T47D (cell line): ENCODE data around the gene HYAL4.
"Not testable (repeated sequence)": the region's sequence is repeated elsewhere in the genome, so short reads cannot be mapped to it uniquely, and the experiment has no call there.

Experiments
- DNase-seq, 2 experiments: peaks; one replicate each; pipeline versions ENCODE4 v3.0.0 to v3.0.0-alpha.2; 2011 to 2012; ENCODE audit warnings: low read depth in 1 of 2, low spot score in 1 of 2
- JUND ChIP-seq: IDR thresholded peaks from 2 replicates; pipeline ENCODE4 v1.6.1; 2012; ENCODE audit warnings: low read depth
- in situ Hi-C: cut with HindIII; loops from 2 replicates; pipeline ENCODE4 v1.10.0; 2016; ENCODE audit warnings: low sequenced_read_pairs, low pct_unique_long_range_greater_than_20kb

The HYAL4 gene

GRCh38 chr7:123844712-123845219 lies at the start of gene HYAL4:
TSS of gene HYAL4 (plus strand) at chr7:123845169. CDS start at chr7:123868274, 23,105 bp downstream.
- no peak for TF ChIP-seq JUND
- in situ Hi-C loops: no loop called here
- no peak for DNase-seq

GRCh38 chr7:123795917-123796316 lies 49.1 kb upstream of the HYAL4 start:
- in situ Hi-C loops: no loop called here
- DNase-seq: peak in 1 of 2 experiments; percentile 56
- no peak for TF ChIP-seq JUND

GRCh38 chr7:123796568-123796967 lies 48.4 kb upstream of the HYAL4 start:
- no peak for DNase-seq
- in situ Hi-C loops: no loop called here
- TF ChIP-seq JUND: no peak

GRCh38 chr7:123797673-123798531 lies 47.1 kb upstream of the HYAL4 start:
- TF ChIP-seq JUND: no peak
- in situ Hi-C loops: no loop called here
- DNase-seq: peak in 1 of 2 experiments; percentile 69

GRCh38 chr7:123798532-123799188 lies 46.3 kb upstream of the HYAL4 start:
- in situ Hi-C loops: no loop called here
- no peak for TF ChIP-seq JUND
- DNase-seq: no peak

GRCh38 chr7:123802249-123802648 lies 42.7 kb upstream of the HYAL4 start:
- DNase-seq: no peak
- in situ Hi-C loops: no loop called here
- no peak for TF ChIP-seq JUND

- in situ Hi-C loops: no loop called here
- no peak for TF ChIP-seq JUND
Measured at GRCh38 chr7:123805287-123805686, 39.7 kb upstream of the HYAL4 start.

GRCh38 chr7:123809471-123809870 lies 35.5 kb upstream of the HYAL4 start:
- in situ Hi-C loops: no loop called here
- DNase-seq: no peak
- TF ChIP-seq JUND: no peak

More at GRCh38 chr7:123805287-123805686, 39.7 kb upstream of the HYAL4 start:
- DNase-seq: no peak

GRCh38 chr7:123811056-123811455 lies 33.9 kb upstream of the HYAL4 start:
- TF ChIP-seq JUND: no peak
- no peak for DNase-seq
- in situ Hi-C loops: no loop called here

GRCh38 chr7:123816916-123817315 lies 28.1 kb upstream of the HYAL4 start:
- DNase-seq: no peak
- in situ Hi-C loops: no loop called here
- no peak for TF ChIP-seq JUND

- DNase-seq: no peak
- in situ Hi-C loops: no loop called here
- TF ChIP-seq JUND: no peak
Measured at GRCh38 chr7:123819001-123819400, 26.0 kb upstream of the HYAL4 start.

- DNase-seq, in situ Hi-C loops: not testable (repeated sequence)
Measured at GRCh38 chr7:123819795-123820194, 25.2 kb upstream of the HYAL4 start.

- no peak for TF ChIP-seq JUND
- no peak for DNase-seq
- in situ Hi-C loops: no loop called here
Measured at GRCh38 chr7:123820864-123821263, 24.1 kb upstream of the HYAL4 start.
